Measurements from ENCODE around the gene ARL8A. TPM values are rescaled to one million over a fixed set of nuclear protein-coding genes. Genes with fewer than 3 reads are reported as not detected.

Gene ARL8A
- total and polyA plus RNA-seq, 4 donors = 8.4 to 25.7 (median 20.2) TPM

- TF ChIP-seq CTCF (IDR thresholded peaks at IDR 0.05; ENCODE audit: low read depth, low read length, missing input control) (no peak), RXRA (IDR thresholded peaks at IDR 0.05) (no peak), SP1 (IDR thresholded peaks at IDR 0.05) (no peak), GABPA (IDR thresholded peaks at IDR 0.05 in 1 of 2, conservative IDR thresholded peaks at IDR 0.05 in 1 of 2) (no peak), EGR1 (IDR thresholded peaks at IDR 0.05; ENCODE audit: low read depth in 2 of 2) (no peak)
These were observed 16.5 kb downstream of the ARL8A start (continued) for GRCh38 chr1:202127836-202128622.

GRCh38 chr1:202127061-202127460 lies 17.5 kb downstream of the ARL8A start:
- Histone ChIP-seq H3K4me3 (ENCODE audit: low read depth in 1 of 3, low read length in 3 of 3) (no peak overlapping the region), H3K27ac (ENCODE audit: low read depth in 1 of 2, low read length in 2 of 2) (no peak overlapping the region), H3K27me3 (ENCODE audit: control insufficient read depth in 4 of 4, insufficient read depth in 4 of 4, low read length in 3 of 4) (peaks cover 0 to 2% (median 0%) of the 10 kb centered on the region in 4 donors), H3K36me3 (ENCODE audit: control insufficient read depth in 4 of 4, insufficient read depth in 3 of 4, low read depth in 1 of 4, low read length in 3 of 4) (no peaks in the 10 kb centered on the region), H3K9ac (ENCODE audit: low read depth in 1 of 2, low read length in 2 of 2) (no peak overlapping the region), H3K9me3 (ENCODE audit: control insufficient read depth in 4 of 4, low read length in 3 of 4) (no peaks in the 10 kb centered on the region), H3K4me1 (ENCODE audit: control insufficient read depth in 4 of 4, insufficient read depth in 4 of 4, low read length in 3 of 4) (peaks cover 0 to 1% (median 0%) of the 10 kb centered on the region in 4 donors)
- TF ChIP-seq YY1 (IDR thresholded peaks at IDR 0.05) (no peak), ATF3 (IDR thresholded peaks at IDR 0.05) (no peak), HNF4G (IDR thresholded peaks at IDR 0.05) (no peak), FOXA2 (IDR thresholded peaks at IDR 0.05) (no peak)
- WGBS = 92% methylated on average over 6 of the region's 6 CpGs
- DNase-seq (ENCODE audit: low spot score) = no peak

GRCh38 chr1:202126426-202126825 lies 18.1 kb downstream of the ARL8A start:
- Histone ChIP-seq H3K9ac (ENCODE audit: low read depth in 1 of 2, low read length in 2 of 2) (no peak overlapping the region), H3K4me1 (ENCODE audit: control insufficient read depth in 4 of 4, insufficient read depth in 4 of 4, low read length in 3 of 4) (no peaks in the 10 kb centered on the region), H3K27me3 (ENCODE audit: control insufficient read depth in 4 of 4, insufficient read depth in 4 of 4, low read length in 3 of 4) (peaks cover 0 to 2% (median 0%) of the 10 kb centered on the region in 4 donors), H3K36me3 (ENCODE audit: control insufficient read depth in 4 of 4, insufficient read depth in 3 of 4, low read depth in 1 of 4, low read length in 3 of 4) (no peaks in the 10 kb centered on the region), H3K27ac (ENCODE audit: low read depth in 1 of 2, low read length in 2 of 2) (no peak overlapping the region), H3K4me3 (ENCODE audit: low read depth in 1 of 3, low read length in 3 of 3) (no peak overlapping the region), H3K9me3 (ENCODE audit: control insufficient read depth in 4 of 4, low read length in 3 of 4) (no peaks in the 10 kb centered on the region)
- WGBS = 61% methylated on average over 9 of the region's 9 CpGs
- TF ChIP-seq JUND (IDR thresholded peaks at IDR 0.05) (no peak), TAF1 (conservative IDR thresholded peaks at IDR 0.05) (no peak), YY1 (IDR thresholded peaks at IDR 0.05) (no peak), SP1 (IDR thresholded peaks at IDR 0.05) (no peak), HNF4A (conservative IDR thresholded peaks at IDR 0.05) (no peak), FOXA2 (IDR thresholded peaks at IDR 0.05) (no peak), RAD21 (IDR thresholded peaks at IDR 0.05) (no peak), FOXA1 (IDR thresholded peaks at IDR 0.05) (no peak), NR2F2 (IDR thresholded peaks at IDR 0.05) (no peak), ATF3 (IDR thresholded peaks at IDR 0.05) (no peak), GABPA (IDR thresholded peaks at IDR 0.05 in 1 of 2, conservative IDR thresholded peaks at IDR 0.05 in 1 of 2) (no peak), RXRA (IDR thresholded peaks at IDR 0.05) (no peak), MAX (IDR thresholded peaks at IDR 0.05) (no peak), ZBTB33 (IDR thresholded peaks at IDR 0.05) (no peak), REST (IDR thresholded peaks at IDR 0.05) (no peak), CTCF (IDR thresholded peaks at IDR 0.05; ENCODE audit: low read depth, low read length, missing input control) (no peak), EGR1 (IDR thresholded peaks at IDR 0.05; ENCODE audit: low read depth in 2 of 2) (no peak), HNF4G (IDR thresholded peaks at IDR 0.05) (no peak)
- DNase-seq (ENCODE audit: low spot score) = no peak
